A549 (cell line): ENCODE measurements around the gene ZDHHC22.
"Not testable (repeated sequence)": the region's sequence is repeated elsewhere in the genome, so short reads cannot be mapped to it uniquely, and the experiment has no call there.

ENCODE experiments used
- CHD4 ChIP-seq: fragments of 200-600 bp; sonication (generic); IDR thresholded peaks from 2 replicates; pipeline ENCODE4 v1.6.1; 2016; ENCODE audit warnings: antibody characterized with exemption, mild to moderate bottlenecking, borderline replicate concordance
- JUN ChIP-seq, 2 experiments: fragments of >200 bp; sonication (Bioruptor Twin); formaldehyde crosslinking; IDR thresholded peaks; 2 replicates in 1 of 2; 3 replicates in 1 of 2; pipeline ENCODE4 v1.6.1; 2016 to 2017
- NR3C1 ChIP-seq: fragments of >200 bp; sonication (Bioruptor Twin); formaldehyde crosslinking; IDR thresholded peaks from 3 replicates; pipeline ENCODE4 v1.6.1; 2017
- TF ChIP-seq, protein P1 (sequence below): fragments of >200 bp; sonication (Bioruptor Twin); formaldehyde crosslinking; IDR thresholded peaks from 3 replicates; pipeline ENCODE4 v1.5.1; 2016

DNA sequence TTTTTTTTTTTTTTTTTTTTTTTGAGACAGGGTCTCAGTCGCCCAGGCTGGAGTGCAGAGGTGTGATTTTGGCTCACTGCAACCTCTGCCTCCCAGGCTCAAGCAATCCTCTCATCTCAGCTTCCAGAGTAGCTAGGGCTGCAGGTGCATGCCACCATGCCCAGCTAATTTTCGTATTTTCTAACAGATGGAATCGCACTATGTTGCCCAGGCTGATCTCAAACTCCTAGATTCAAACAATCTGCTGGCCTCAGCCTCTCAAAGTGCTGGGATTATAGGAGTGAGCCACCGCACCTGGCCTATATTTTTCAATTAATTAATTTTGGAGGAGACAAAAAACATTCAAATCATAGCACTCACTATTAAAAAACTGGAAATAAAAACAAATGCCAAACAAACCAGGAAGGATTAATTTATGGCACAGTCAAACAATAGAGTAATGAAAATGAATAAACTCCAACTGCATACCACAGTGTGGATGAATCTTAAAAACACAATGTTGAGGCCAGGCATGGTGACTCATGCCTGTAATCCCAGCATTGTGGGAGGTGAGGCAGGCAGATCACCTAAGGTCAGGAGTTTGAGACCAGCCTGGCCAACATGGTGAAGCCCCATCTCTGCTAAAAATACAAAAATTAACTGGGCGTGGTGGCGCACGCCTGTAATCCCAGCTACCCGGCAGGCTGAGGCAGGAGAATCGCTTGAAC, 32.5 kb upstream of the ZDHHC22 start:
- TF ChIP-seq, protein P1, sequence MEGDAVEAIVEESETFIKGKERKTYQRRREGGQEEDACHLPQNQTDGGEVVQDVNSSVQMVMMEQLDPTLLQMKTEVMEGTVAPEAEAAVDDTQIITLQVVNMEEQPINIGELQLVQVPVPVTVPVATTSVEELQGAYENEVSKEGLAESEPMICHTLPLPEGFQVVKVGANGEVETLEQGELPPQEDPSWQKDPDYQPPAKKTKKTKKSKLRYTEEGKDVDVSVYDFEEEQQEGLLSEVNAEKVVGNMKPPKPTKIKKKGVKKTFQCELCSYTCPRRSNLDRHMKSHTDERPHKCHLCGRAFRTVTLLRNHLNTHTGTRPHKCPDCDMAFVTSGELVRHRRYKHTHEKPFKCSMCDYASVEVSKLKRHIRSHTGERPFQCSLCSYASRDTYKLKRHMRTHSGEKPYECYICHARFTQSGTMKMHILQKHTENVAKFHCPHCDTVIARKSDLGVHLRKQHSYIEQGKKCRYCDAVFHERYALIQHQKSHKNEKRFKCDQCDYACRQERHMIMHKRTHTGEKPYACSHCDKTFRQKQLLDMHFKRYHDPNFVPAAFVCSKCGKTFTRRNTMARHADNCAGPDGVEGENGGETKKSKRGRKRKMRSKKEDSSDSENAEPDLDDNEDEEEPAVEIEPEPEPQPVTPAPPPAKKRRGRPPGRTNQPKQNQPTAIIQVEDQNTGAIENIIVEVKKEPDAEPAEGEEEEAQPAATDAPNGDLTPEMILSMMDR, result not testable (repeated sequence)
- TF ChIP-seq CHD4; NR3C1; JUN (IDR thresholded peaks at IDR 0.05): not testable (repeated sequence)
